Breast epithelium (tissue), 3 donors: ENCODE data around the gene TEAD1.

Experiments
- POLR2A ChIP-seq: fragments of 450-650 bp; IDR thresholded peaks from one replicate; pipeline ENCODE4 v1.6.1; 2016; ENCODE audit warnings: antibody characterized with exemption, mild to moderate bottlenecking, moderate library complexity
- POLR2AphosphoS5 ChIP-seq, 3 donors: sonication (generic); formaldehyde crosslinking; IDR thresholded peaks; one replicate each; pipeline ENCODE4 v1.6.1; 2017; ENCODE audit warnings: antibody characterized with exemption in 3 of 3
- TF ChIP-seq, protein P1 (sequence below), 3 donors: fragments of 450-650 bp; IDR thresholded peaks; one replicate each; pipeline ENCODE4 v1.5.1; 2016 to 2017; ENCODE audit warnings: antibody characterized with exemption in 3 of 3, mild to moderate bottlenecking in 3 of 3, moderate library complexity in 3 of 3

DNA sequence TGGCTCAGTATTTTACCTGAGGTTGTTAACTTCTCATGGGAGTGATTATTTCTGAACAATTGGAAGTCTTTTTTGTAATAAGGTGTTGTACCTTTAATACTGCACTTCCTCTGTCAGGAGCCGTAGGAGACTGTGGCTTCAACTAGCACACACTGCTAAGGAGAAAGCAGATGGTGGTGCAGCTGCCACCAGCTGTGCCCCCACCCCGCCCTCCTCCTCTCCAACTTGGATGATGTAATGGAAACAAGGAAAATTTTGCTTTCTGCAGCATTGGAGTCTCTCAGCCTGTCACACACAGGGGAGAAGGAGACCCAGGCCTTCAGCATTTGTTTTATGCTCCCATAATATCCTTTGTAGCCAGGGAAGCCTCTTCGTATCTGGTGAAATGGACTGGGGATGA, 91.2 kb downstream of the TEAD1 start:
- TF ChIP-seq, protein P1, sequence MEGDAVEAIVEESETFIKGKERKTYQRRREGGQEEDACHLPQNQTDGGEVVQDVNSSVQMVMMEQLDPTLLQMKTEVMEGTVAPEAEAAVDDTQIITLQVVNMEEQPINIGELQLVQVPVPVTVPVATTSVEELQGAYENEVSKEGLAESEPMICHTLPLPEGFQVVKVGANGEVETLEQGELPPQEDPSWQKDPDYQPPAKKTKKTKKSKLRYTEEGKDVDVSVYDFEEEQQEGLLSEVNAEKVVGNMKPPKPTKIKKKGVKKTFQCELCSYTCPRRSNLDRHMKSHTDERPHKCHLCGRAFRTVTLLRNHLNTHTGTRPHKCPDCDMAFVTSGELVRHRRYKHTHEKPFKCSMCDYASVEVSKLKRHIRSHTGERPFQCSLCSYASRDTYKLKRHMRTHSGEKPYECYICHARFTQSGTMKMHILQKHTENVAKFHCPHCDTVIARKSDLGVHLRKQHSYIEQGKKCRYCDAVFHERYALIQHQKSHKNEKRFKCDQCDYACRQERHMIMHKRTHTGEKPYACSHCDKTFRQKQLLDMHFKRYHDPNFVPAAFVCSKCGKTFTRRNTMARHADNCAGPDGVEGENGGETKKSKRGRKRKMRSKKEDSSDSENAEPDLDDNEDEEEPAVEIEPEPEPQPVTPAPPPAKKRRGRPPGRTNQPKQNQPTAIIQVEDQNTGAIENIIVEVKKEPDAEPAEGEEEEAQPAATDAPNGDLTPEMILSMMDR (IDR thresholded peaks at IDR 0.05) = no peak
- TF ChIP-seq POLR2A (no peak), POLR2AphosphoS5 (IDR thresholded peaks at IDR 0.05) (no peak)
